NCI-H2227 (cell line): ENCODE results near the gene XYLT1.

Source experiments
- DNase-seq: peaks from one replicate; lab custom pipeline; 2025; ENCODE audit not compliant: unreplicated experiment; lab: John Stamatoyannopoulos, UW

The XYLT1 gene

DNA sequence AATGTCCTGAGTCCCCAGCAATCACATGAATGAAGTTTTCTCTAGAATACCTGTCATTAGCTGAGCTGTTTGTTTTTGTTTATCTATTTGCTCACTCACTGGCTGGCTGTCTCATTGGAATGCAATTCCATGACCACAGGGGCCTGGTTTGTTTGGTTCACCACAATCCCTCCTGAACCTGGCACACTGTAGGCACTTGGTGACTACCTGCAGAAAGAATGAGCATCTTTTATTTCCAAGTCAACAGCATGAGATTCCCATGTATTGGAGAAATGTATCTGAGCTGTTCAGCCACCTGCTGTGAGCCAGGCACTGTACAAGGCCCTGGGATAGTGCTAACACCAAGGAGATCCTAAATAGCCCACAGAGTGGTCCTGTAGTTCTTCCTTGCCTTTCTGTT lies 345.1 kb downstream of the XYLT1 start:
- no peak for DNase-seq

- no peak for DNase-seq
Measured at GRCh38 chr16:17117906-17118577, 352.7 kb downstream of the XYLT1 start.

DNA sequence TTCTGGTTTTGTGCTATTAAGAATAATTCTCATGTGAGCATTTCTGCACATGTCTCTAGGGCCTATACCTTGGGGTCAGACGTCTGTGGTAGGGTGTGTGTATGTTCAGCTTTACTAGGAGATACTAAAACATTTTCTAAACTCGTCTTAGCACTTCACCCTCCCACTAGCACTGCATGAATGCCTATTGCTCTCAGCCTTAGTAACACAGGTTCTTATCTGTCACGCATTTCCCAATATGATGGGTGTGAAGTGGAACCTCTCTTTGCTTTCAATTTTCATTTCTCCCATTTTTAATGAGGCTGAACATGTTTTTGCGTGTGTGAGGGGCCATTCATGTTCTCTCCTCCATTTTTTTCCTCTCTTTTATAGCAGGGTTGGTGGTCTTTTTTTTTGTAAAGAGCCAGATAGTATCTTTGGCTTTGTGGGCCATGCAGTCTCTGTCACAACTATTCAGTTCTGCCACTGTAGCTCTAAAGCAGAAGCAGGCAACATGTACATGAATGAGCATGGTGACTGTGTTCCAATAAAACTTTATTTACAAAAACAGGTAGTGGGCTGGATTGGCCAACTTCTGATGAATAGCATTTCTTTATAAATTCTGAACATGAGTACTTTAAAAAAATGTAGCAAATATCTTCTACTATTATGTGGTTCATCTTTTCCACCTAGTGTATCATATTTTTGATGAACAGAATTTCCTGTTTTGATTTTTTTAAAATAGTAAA lies 354.0 kb downstream of the XYLT1 start:
- DNase-seq = no peak

DNA sequence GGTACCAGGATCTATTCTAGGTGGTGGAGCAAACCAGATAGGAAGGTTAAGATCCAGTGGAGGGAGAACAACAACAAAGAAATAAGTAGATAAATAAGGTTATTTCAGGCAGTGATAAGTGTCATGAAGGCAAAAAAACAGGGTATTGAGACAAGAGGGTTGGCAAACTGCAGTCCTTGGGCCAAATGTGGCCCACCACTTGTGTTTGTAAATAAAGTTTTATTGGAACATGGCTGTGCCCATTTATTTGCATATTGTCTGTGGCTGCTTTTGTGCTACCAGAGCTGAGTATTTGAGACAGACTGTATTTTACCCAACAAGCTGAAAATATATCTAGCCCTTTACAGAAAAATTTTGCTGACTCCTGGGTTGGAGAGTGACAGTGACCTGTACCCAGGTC lies 361.3 kb downstream of the XYLT1 start:
- DNase-seq = no peak

- no peak for DNase-seq
Measured at GRCh38 chr16:17108596-17108995, 362.2 kb downstream of the XYLT1 start.

DNA sequence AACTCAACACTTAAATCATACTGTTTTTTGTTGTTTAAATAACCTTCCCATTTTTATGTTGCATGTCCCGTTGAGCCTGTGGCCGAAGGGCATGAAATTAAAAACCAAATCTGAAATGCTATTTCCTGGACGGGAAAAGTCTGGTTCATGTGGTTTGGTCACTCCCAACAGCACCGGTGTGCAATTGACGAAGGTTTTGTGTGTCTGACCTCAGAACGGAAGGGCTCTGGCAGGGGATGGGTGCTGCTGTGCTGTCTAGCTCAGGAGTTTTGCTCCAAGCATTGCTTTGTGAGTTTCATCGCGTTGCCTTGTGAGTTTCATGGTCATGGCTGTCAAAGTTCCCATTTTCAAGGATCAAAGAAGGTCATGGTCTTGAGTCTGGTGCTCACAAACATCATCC lies 363.3 kb downstream of the XYLT1 start:
- DNase-seq = no peak

GRCh38 chr16:17106243-17106791 lies 364.4 kb downstream of the XYLT1 start:
- no peak for DNase-seq

DNA sequence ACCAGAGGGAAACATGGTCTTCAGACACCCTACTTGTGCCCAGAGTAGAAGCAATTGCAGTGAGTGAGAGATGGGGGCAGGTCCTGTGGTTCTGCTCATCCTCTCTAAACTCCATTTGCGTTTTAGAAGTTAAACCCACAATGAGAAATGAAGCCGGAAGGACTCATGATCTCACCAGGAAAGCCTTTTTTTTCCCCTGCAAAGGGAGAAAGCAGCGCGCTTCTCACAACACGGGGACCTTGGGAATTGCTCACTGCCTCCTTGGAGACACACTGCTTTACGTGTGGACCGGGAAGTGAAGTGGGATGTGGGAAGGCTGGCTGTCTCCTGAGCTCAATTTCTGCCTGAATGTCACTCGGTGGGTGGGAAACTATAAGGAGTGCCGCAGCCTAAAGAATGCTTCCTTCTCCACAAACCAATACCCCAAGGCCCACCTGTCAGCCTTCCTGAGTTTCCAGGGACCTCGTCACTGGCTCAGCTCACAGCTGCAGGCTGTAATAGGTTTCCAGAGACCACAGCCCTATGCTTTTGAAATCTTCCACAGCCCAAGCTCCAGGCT lies 365.4 kb downstream of the XYLT1 start:
- DNase-seq = peak; percentile 27

DNA sequence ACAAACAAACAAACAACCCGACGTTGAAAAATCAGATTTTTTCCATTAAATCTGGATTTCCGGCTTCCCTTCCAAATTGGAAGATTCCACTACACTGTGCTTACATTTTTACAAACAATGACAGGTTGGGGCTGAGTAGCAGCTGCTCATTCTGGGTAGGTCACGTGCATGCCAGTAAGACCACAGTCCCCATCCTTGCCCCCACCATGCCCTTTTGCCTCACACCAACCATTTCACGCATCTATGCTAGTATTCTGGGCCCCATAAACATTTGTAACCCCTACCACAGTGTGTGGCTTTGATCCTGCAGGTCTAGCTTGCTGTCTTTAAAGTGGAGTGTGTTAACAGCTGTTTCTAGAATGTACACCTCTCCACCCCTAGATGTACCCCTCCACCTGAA lies 366.1 kb downstream of the XYLT1 start:
- DNase-seq = no peak

- DNase-seq = peak; percentile 54
Measured at GRCh38 chr16:17103216-17103615, 367.5 kb downstream of the XYLT1 start.

- peak; percentile 29 for DNase-seq
Measured at GRCh38 chr16:17101646-17102045, 369.1 kb downstream of the XYLT1 start.

DNA sequence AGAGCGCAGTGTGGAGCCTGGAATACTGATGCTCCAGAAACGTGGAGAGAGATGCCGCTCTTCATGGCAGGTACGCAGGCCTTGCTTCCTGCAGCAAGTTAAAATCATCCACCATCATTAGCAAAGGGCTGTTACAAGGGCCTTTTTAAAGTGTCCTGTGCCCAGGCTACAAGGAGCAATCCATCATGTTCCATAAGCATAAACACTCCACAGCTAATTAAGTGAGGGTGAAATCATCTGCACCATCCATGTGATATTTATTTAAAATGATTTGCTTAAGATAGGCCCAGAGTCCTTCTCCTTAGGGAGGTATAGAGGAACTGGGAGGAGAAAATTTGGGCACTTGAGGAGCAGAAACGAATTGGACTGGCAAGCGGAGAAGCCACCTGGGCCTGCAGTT lies 372.1 kb downstream of the XYLT1 start:
- no peak for DNase-seq

DNA sequence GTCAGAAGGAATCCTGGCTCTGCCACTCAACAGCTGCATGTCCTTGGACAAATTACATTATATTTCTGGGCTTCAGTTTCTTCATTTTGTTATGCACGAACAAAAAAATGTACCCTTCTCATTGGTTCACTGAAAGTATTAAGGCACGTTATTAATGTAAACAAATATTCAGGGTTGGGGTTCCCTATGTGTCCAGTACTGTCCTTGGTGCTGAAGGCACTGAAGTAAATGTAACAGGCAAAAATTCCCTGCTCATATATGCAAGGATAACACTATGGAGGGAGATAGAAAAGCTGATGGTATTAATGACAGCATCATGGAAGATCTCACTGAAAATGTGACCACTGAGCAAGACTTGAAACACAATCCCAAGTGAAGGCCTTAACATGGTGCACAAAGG lies 386.6 kb downstream of the XYLT1 start:
- no peak for DNase-seq

- peak; percentile 56 for DNase-seq
Measured at GRCh38 chr16:17083628-17084027, 387.1 kb downstream of the XYLT1 start.

DNA sequence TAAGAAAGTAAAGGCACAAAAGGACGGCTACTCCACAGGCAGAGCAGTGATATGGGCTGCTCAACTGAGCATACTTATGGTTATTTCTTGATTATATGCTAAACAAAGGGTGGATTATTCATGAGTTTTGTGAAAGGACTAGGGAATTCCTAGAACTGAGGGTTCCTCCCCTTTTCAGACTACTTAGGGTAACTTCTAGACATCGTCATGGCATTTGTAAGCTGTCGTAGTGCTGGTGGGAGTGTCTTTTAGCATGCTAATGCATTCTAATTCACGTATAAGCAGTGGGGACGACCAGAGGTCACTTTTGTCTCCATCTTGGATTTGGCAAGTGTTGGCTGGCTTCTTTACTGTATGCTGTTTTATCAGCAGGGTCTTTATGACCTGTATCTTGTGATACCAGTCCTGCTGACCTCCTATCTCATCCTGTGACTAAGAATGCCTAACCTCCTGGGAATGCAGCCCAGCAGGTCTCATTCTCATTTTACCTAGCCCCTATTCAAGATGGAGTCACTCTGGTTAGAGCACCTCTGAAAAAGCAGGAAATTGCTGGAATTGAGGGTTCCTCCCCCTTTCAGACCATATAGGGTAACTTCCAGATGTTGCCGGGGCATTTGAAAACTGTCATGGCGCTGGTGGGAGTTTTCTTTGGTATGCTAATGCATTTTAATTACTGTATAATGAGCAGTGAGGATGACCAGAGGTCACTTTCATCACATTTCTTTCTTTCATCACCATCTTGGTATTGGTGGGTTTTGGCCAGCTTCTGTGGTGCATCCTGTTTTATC lies 388.5 kb downstream of the XYLT1 start:
- DNase-seq = no peak

- no peak for DNase-seq
Measured at GRCh38 chr16:17080105-17080504, 390.7 kb downstream of the XYLT1 start.

GRCh38 chr16:17078931-17079631 lies 391.7 kb downstream of the XYLT1 start:
- DNase-seq = peak; percentile 38

GRCh38 chr16:17076818-17077498 lies 393.8 kb downstream of the XYLT1 start:
- no peak for DNase-seq

GRCh38 chr16:17076092-17076754 lies 394.5 kb downstream of the XYLT1 start:
- no peak for DNase-seq

GRCh38 chr16:17072104-17072503 lies 398.7 kb downstream of the XYLT1 start:
- no peak for DNase-seq
